ENCODE measurements around the gene CACNA2D3. TPM values are rescaled to one million over a fixed set of nuclear protein-coding genes. Genes with fewer than 3 reads are reported as not detected.

CACNA2D3 gene
- total RNA-seq, 1 donor from 2014 or later = 21.2 TPM

- TF ChIP-seq CTCF (IDR thresholded peaks at IDR 0.05; ENCODE audit: borderline replicate concordance) = no peak
Observed at GRCh38 chr3:54827056-54827687, 704.8 kb downstream of the CACNA2D3 start.

GRCh38 chr3:54827776-54828175, 705.4 kb downstream of the CACNA2D3 start:
- Histone ChIP-seq H3K36me3 (no peaks in the 10 kb centered on the region), H3K9me3 (replicated peaks) (peaks cover 14% of the 10 kb centered on the region), H3K27ac (replicated peaks) (no peak overlapping the region), H3K27me3 (ENCODE audit: low read depth) (no peaks in the 10 kb centered on the region), H3K4me3 (no peak overlapping the region), H3K4me1 (no peaks in the 10 kb centered on the region)
- TF ChIP-seq CTCF (IDR thresholded peaks at IDR 0.05; ENCODE audit: borderline replicate concordance) = no peak
- intact Hi-C loops (cut with micrococcal nuclease) = no loop called here
- DNase-seq = no peak

More at GRCh38 chr3:54827056-54827687, 704.8 kb downstream of the CACNA2D3 start:
- intact Hi-C loops (cut with micrococcal nuclease) = no loop called here
- H3K27ac ChIP-seq (replicated peaks) = no peak overlapping the region
- H3K4me3 ChIP-seq = no peak overlapping the region
- H3K27me3 ChIP-seq (ENCODE audit: low read depth) = no peaks in the 10 kb centered on the region
- no peak for DNase-seq
- peaks cover 14% of the 10 kb centered on the region for H3K9me3 ChIP-seq (replicated peaks)
- H3K36me3 ChIP-seq = no peaks in the 10 kb centered on the region
- peaks cover 4% of the 10 kb centered on the region for H3K4me1 ChIP-seq

GRCh38 chr3:54830658-54831057, 708.3 kb downstream of the CACNA2D3 start:
- Histone ChIP-seq H3K9me3 (replicated peaks) (peaks cover 14% of the 10 kb centered on the region), H3K27ac (replicated peaks) (no peak overlapping the region), H3K4me1 (no peaks in the 10 kb centered on the region), H3K36me3 (no peaks in the 10 kb centered on the region), H3K4me3 (no peak overlapping the region), H3K27me3 (ENCODE audit: low read depth) (no peaks in the 10 kb centered on the region)
- intact Hi-C loops (cut with micrococcal nuclease) = no loop called here
- peak; percentile 36 for TF ChIP-seq CTCF (IDR thresholded peaks at IDR 0.05; ENCODE audit: borderline replicate concordance)
- no peak for DNase-seq

- no peak for DNase-seq
- no peak overlapping the region for H3K27ac ChIP-seq (replicated peaks)
- no peaks in the 10 kb centered on the region for H3K27me3 ChIP-seq (ENCODE audit: low read depth)
- H3K9me3 ChIP-seq (replicated peaks) = peaks cover 14% of the 10 kb centered on the region
- no peaks in the 10 kb centered on the region for H3K4me1 ChIP-seq
- no peak for TF ChIP-seq CTCF (IDR thresholded peaks at IDR 0.05; ENCODE audit: borderline replicate concordance)
- intact Hi-C loops (cut with micrococcal nuclease) = no loop called here
- H3K36me3 ChIP-seq = no peaks in the 10 kb centered on the region
- no peak overlapping the region for H3K4me3 ChIP-seq
Observed at GRCh38 chr3:54831112-54831511, 708.8 kb downstream of the CACNA2D3 start.

GRCh38 chr3:54832876-54833275, 710.5 kb downstream of the CACNA2D3 start:
- no peak overlapping the region for H3K4me3 ChIP-seq
- H3K36me3 ChIP-seq = no peaks in the 10 kb centered on the region
- no peaks in the 10 kb centered on the region for H3K4me1 ChIP-seq
- no peak for DNase-seq
- H3K27ac ChIP-seq (replicated peaks) = no peak overlapping the region
- H3K9me3 ChIP-seq (replicated peaks) = peaks cover 14% of the 10 kb centered on the region
- no peak for TF ChIP-seq CTCF (IDR thresholded peaks at IDR 0.05; ENCODE audit: borderline replicate concordance)
- intact Hi-C loops (cut with micrococcal nuclease) = no loop called here
- H3K27me3 ChIP-seq (ENCODE audit: low read depth) = no peaks in the 10 kb centered on the region
